Measurements from ENCODE around the gene KCNJ14.

Gene KCNJ14

GRCh38 chr19:48489608-48490216, 34.3 kb downstream of the KCNJ14 start:
- DNase-seq, result peak; percentile 60 to 66

- no peak for DNase-seq
Measured at GRCh38 chr19:48490981-48491792, 35.8 kb downstream of the KCNJ14 start.

- DNase-seq, result no peak
Measured at GRCh38 chr19:48491793-48492123, 36.4 kb downstream of the KCNJ14 start.

DNA sequence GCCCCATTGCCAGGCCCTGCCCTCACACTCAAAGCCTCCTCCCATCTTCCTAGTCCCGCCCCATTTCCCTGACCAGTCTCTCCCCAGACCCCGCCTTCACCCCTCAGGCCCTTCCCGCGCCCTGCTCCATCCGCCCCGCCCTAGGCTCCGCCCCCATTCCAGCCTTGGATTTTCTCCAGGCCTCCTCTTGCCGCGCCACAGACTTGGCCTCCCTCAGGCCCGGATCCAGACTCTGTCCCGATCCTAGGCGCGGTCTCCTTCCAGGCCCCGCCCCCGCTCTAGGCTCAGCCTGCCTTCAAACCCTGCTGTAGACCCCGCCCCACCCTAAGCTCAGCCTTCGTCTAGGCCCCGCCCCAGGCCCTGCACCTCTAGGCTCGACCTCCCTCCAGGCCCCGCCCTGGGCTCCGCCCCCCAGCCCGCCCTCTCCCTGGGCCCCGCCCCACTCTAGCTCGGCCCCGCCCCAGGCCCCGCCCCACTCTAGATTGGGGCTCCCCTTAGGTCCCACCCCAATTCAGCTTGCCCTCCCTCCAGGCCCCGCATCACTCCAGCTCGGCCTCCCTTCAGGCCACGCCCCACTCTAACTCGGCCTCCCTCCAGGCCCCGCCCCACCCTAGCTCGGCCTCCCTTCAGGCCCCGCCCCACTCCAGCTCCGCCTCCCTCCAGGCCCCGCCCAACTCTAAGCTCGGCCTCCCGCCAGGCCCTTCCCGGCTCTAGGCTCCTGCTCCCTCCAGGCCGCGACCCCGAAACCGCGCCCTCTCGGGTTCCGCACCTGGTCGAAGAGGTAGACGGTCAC, 37.7 kb downstream of the KCNJ14 start:
- DNase-seq, result peak; percentile 94 to 98

GRCh38 chr19:48493718-48494401, 38.5 kb downstream of the KCNJ14 start:
- no peak for DNase-seq

- peak; percentile 18 to 41 for DNase-seq
Measured at GRCh38 chr19:48495396-48495795, 40.0 kb downstream of the KCNJ14 start.

- DNase-seq, result no peak
Measured at GRCh38 chr19:48496959-48497727, 41.8 kb downstream of the KCNJ14 start.

DNA sequence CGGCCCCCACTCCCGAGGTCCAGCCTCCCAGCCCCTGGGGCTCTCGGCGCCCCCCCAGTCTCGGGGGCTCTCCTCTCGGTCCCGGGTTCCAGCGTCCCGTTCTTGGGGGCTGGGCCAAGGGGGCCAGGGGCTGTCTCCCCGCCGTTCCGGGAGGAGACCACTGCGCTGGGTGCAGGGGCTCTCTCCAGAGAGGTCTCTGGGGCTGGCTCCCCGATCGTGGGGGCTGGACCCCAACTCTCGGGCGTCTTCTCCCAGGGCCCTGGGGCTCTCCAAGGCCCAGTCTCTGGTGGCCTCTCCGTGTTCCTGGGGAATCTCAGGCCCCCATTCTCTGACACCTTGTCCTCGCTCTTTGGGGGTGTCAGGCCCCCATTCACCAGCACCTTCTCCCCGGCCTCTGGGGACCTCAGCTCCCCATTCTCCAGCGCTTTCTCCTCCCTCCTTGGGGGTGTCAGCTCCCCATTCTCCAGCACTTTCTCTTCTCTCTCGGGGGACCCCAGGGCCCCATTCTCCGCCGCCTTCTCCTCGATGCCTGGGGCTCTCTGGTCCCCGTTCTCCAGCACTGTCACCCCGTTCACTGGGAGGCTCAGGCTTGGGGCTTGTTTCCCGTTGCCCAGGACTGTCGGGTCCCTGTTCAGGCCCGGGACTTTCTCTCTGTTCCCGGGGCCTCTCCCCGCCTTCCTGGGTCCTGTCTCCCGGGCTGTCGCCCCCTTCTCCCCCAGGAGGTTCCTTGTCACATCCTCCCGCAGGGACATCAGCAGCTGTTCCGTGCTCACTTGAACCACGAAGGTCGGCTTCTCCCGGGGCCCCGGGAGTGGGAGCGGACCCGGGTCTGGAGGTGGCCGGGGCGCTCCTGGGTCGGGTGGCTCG, 42.6 kb downstream of the KCNJ14 start:
- no peak for DNase-seq

- DNase-seq, result no peak
Measured at GRCh38 chr19:48498595-48499311, 43.4 kb downstream of the KCNJ14 start.

- no peak for DNase-seq
Measured at GRCh38 chr19:48499316-48500090, 44.1 kb downstream of the KCNJ14 start.

GRCh38 chr19:48500830-48501493, 45.6 kb downstream of the KCNJ14 start:
- DNase-seq, result no peak

GRCh38 chr19:48501494-48502349, 46.3 kb downstream of the KCNJ14 start:
- DNase-seq, result peak; percentile 74 to 88

- no peak for DNase-seq
Measured at GRCh38 chr19:48502350-48503018, 47.1 kb downstream of the KCNJ14 start.

DNA sequence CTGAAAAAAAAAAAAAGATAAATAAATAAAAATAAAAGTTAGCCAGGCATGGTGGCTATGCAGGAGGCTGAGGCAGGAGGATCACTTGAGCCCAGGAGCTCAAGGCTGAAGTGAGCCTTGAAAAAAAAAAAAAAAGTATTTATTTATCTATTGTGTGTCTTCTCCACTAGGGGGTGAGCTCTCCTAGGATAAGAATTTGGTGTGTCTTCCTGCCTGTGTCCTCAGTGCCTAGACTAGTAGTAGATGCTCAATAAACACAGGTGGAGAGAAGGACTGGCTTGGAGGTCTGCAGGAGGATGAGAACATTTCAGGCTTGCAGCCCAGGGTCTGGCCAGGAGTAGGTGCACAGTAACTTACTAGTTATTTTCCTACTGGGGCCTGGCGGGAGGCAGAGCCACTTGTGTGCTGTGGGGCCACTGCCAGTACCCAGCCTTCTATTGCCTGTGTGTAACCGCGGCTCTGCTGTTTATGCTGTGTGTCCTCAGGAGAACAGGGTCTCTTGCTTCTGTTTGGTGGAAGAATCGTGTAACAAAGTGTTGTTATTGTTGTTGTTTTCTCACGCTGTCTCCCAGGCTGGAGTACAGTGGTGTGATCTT, 50.9 kb downstream of the KCNJ14 start:
- DNase-seq, result peak; percentile 72 to 87

GRCh38 chr19:48507911-48508439, 52.6 kb downstream of the KCNJ14 start:
- DNase-seq, result no peak

GRCh38 chr19:48508729-48509411, 53.5 kb downstream of the KCNJ14 start:
- DNase-seq, result no peak

Measured in Kasumi-1 (cell line).